GM19324 (cell line): ENCODE measurements around the gene AHRR.

Experiments
- ATAC-seq: cut with Tn5 transposase; IDR thresholded peaks from one replicate; pipeline ENCODE4 v1.9.1; 2021; ENCODE audit warnings: mild to moderate bottlenecking, moderate library complexity; ENCODE audit not compliant: unreplicated experiment, low FRiP score

Gene AHRR

DNA sequence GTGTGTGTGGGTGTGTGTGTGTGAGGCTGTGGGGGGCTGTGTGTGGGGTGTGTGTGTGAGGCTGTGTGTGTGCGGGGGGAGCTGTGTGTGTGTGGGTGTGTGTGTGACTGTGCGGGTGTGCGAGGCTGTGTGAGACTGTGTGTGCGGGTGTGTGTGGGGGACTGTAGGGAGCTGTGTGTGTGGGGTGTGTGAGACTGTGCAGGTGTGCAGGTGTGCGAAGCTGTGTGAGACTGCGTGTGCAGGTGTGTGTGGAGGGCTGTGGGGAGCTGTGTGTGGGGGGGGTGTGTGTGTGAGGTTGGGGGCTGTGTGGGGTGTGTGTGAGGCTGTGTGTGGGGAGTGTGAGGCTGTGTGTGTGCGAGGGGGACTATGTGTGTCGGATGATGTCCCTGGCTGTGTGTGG, 23.2 kb downstream of the AHRR start:
- no peak for ATAC-seq

GRCh38 chr5:345404-346195, 24.1 kb downstream of the AHRR start:
- ATAC-seq = no peak

GRCh38 chr5:346229-346935, 24.9 kb downstream of the AHRR start:
- ATAC-seq = no peak

GRCh38 chr5:347712-348284, 26.3 kb downstream of the AHRR start:
- no peak for ATAC-seq

- no peak for ATAC-seq
These were observed 27.2 kb downstream of the AHRR start for GRCh38 chr5:348726-349125.

- no peak for ATAC-seq
These were observed 28.8 kb downstream of the AHRR start for GRCh38 chr5:350355-350754.

- no peak for ATAC-seq
These were observed 29.8 kb downstream of the AHRR start for GRCh38 chr5:351084-351920.

GRCh38 chr5:351921-352245, 30.4 kb downstream of the AHRR start:
- ATAC-seq = no peak

GRCh38 chr5:352639-353611, 31.4 kb downstream of the AHRR start:
- ATAC-seq = no peak

GRCh38 chr5:353612-354580, 32.4 kb downstream of the AHRR start:
- ATAC-seq = no peak

- no peak for ATAC-seq
These were observed 33.3 kb downstream of the AHRR start for GRCh38 chr5:354581-355378.

GRCh38 chr5:355379-355935, 33.9 kb downstream of the AHRR start:
- ATAC-seq = no peak

DNA sequence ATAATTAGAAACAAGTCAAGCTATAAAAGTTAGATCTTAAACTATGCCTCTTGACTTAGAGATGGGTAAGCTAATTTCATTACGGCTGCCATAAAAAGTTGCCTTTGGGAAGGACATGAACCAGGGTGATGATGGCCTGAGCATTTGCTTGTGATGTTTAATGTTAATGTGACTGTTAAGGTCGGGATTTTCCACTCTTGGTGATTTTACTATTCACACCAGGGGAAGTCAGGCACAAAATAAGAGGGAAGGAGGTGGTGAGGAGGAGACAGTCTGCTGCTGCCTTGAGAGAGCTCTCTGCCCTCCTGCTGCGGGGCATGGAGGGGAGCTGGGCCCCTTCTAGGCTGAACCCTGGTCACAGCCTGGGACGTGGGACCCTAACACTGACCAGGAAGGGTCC, 34.4 kb downstream of the AHRR start:
- no peak for ATAC-seq

DNA sequence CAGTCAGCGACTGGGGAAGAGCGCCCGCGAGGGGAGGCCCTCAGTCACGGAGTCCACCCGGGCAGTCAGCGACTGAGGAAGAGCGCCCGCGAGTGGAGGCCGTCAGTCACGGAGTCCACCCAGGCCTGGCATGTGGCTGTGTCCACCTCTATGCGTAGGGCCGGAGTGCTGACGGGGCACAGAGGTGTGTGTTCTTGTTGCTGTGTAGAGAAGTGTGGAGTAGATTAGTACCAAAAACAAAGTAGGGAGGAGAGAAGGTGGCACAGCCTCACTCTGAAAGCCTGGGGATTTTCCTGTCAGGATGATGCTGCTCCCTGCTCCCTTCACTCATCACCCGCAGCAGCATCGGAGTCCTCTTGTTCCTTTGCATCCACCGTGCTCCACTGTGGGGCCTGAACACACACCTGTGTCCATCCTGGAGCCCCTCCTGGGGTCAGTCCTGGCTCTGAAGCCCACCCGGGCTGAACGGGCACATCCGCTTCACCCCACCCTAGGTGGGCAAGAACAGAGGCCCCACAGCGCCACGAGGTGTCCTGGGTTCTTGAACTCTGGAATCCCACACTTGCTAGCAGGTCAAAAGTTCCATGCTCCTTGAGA, 37.9 kb downstream of the AHRR start:
- no peak for ATAC-seq

DNA sequence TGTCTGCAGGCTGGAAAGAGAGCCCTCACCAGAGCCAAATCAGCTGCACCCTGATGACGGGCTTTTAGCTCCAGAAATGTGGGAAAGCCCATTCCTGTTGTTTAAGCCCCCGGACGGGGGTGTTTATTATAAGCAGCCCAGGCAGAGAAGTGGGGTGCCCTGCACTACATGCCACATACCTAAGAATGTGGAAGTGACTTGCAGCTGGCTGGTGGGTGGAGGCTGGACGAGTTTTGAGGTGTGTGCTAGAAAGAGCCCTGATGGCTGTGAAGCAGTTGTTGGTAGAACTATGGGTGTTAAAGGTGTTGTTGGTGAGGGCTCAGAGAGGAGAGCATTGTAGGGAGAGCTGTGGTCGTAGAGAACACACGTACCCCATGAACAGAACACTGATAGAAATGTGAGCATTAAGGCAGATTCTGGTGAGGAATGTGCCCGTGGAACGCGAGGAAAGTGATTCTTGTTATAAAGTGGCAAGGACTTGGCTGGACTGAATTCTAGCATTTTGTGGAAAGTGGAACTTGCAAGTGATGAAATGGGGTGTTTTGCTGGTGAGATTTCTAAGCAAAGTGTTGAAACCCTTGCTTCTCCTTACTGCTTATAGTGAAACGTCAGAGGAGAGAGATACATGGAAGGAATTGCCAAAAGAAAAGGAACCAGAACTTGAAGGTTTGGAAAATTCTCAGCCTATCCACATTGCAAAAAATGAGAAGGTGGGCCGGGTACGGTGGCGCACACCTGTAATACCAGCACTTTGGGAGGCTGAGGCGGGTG, 38.9 kb downstream of the AHRR start:
- ATAC-seq = no peak

DNA sequence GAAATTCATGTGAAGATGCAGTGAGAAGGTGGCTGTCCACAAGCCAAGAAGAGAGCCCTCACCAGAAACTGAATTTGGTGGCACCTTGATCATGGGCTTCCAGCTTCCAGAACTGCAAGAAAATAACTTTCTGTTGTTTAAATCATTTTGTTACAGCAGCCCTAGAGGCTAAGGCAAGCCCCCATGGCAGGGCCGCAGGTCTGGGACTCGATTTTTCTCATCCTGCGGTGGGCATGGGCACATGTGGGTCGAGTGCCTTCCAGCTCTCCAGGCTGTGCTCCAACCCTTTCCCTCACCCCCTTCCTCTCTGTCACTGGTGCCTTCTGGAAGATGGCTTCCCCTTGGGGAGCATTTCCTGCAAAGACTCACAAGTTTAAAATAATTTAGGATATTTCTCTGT, 40.7 kb downstream of the AHRR start:
- ATAC-seq = no peak
